K562 (cell line): ENCODE results near the gene GPR82. TPM values are rescaled to one million over a fixed set of nuclear protein-coding genes. Genes with fewer than 3 reads are reported as not detected.
A peak's percentile ranks its signal among the peaks of the same experiment; 100 is the strongest.

Source experiments
- MAFF ChIP-seq: IDR thresholded peaks from 2 replicates; pipeline ENCODE4 v1.6.1; 2012; ENCODE audit warnings: low read length, improper control_type of control experiment
- REST ChIP-seq, 2 experiments: fragments of 450-650 bp; formaldehyde crosslinking in 1 of 2; IDR thresholded peaks; 2 replicates each; pipeline versions ENCODE4 v1.4.0 to v1.6.1; 2014 to 2020; ENCODE audit warnings: mild to moderate bottlenecking in 2 of 2, borderline replicate concordance in 1 of 2, low read depth in 1 of 2
- RREB1 ChIP-seq: fragments of 250-450 bp; sonication (Bioruptor Pico); IDR thresholded peaks from 2 replicates; pipeline ENCODE4 v1.4.0; 2020
- SMC3 ChIP-seq: conservative IDR thresholded peaks from 2 replicates; pipeline ENCODE4 v1.6.1; 2011; ENCODE audit warnings: low read depth, low read length, improper control_type of control experiment; ENCODE audit not compliant: insufficient read depth
- polyA plus RNA-seq, 8 experiments: library from polyadenylated mRNA; depleted of rRNA in 4 of 8; stranded (reverse) in 5 of 8; unstranded in 3 of 8; fragments of >200 nt; fragmentation: Nextera tagmentation in 2 of 8; fragmentation: Illumina TruSeq in 1 of 8; extraction: Ambion mirVana in 2 of 8; extraction: Trizol in 1 of 8; gene quantifications; 2 replicates each; pipeline versions ENCODE4 v1.2.1 to v1.2.3, GENCODE V29; 2011 to 2014; ENCODE audit warnings: inconsistent platforms in 1 of 8, missing spikeins in 1 of 8
- total RNA-seq, 7 experiments: library from RNA; depleted of rRNA in 6 of 7; stranded (reverse); fragments of >200 nt in 6 of 7; fragmentation: Illumina TruSeq in 2 of 7; extraction: Trizol in 2 of 7; gene quantifications; 2 replicates each; pipeline versions ENCODE4 v1.2.1 to v1.2.3, GENCODE V29; 2011 to 2021; ENCODE audit warnings: low replicate concordance in 1 of 7

Gene GPR82
- total and polyA plus RNA-seq, 9 of the 15 experiments (the other 6 are each of a cell fraction or from before 2014, with no cell fraction given): not detected

DNA sequence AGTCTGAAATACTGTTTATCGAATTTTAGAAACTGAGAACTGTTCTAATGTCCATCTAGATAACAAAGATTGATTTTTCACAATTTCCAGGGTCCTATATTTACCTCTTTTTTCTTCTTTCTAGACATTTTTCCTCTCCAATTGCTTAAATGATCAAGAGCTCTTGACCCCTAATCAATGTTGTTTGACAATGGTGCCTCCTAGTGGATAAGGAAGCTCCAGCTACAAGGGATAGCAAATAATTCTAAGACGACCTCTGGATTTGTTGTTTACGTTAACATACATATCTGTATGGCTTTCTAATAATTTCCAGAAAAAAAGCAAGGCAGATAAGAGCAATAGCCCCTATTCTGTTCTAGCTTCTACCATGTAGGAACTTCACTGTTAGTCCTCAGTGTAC lies 35.8 kb downstream of the GPR82 start (continued):
- peak; percentile 56 for TF ChIP-seq REST (IDR thresholded peaks at IDR 0.05; ENCODE audit: borderline replicate concordance)
- no peak for TF ChIP-seq REST (CRISPR knock-in tag; IDR thresholded peaks at IDR 0.05; ENCODE audit: low read depth)
- peak; percentile 49; the same call in 1 of the 2 replicates for TF ChIP-seq SMC3
- TF ChIP-seq MAFF: no peak
- no peak for TF ChIP-seq RREB1 (CRISPR knock-in tag)
